ENCODE data around the gene C3orf38.

GRCh38 chr3:88188436-88188835, 38.7 kb downstream of the C3orf38 start:
- TF ChIP-seq CTCF (IDR thresholded peaks at IDR 0.05) (no peak), POLR2A (IDR thresholded peaks at IDR 0.05) (no peak)

Data from lower leg skin (tissue), 3 donors.